ENCODE results near the gene DNM3.

Gene DNM3

DNA sequence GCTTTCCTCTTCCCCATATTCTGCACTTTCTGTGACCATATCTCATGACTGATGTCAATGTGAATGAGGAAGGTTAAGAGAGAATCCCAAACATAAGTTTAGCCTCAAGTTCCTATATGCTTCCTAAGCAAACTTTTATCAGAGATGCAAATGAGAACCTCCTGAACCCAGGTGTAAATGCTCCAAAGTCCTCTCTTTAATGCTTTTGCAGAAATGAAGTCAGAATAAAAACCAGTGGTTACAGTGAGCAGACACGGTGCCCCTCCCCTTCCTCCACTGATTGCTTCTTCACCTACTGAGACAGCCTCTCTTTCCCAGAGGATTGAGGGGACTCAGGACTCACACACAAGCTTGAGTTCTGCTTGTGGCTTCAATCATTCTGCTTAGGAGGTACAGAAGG is 614.2 kb downstream of the DNM3 start:
- DNase-seq (ENCODE audit: low read depth): no peak
- TF ChIP-seq CTCF (conservative IDR thresholded peaks at IDR 0.05; ENCODE audit: low read depth, low read length): no peak
- no peak overlapping the region for H3K4me3 ChIP-seq (ENCODE audit: low read depth, low read length)

GRCh38 chr1:172456344-172456769 is 615.1 kb downstream of the DNM3 start:
- no peak for DNase-seq (ENCODE audit: low read depth)
- TF ChIP-seq CTCF (conservative IDR thresholded peaks at IDR 0.05; ENCODE audit: low read depth, low read length): no peak

GRCh38 chr1:172457479-172458130 is 616.3 kb downstream of the DNM3 start:
- no peak for TF ChIP-seq CTCF (conservative IDR thresholded peaks at IDR 0.05; ENCODE audit: low read depth, low read length)
- DNase-seq (ENCODE audit: low read depth): no peak
- H3K4me3 ChIP-seq (ENCODE audit: low read depth, low read length): no peak overlapping the region

More at GRCh38 chr1:172456344-172456769, 615.1 kb downstream of the DNM3 start:
- no peak overlapping the region for H3K4me3 ChIP-seq (ENCODE audit: low read depth, low read length)

DNA sequence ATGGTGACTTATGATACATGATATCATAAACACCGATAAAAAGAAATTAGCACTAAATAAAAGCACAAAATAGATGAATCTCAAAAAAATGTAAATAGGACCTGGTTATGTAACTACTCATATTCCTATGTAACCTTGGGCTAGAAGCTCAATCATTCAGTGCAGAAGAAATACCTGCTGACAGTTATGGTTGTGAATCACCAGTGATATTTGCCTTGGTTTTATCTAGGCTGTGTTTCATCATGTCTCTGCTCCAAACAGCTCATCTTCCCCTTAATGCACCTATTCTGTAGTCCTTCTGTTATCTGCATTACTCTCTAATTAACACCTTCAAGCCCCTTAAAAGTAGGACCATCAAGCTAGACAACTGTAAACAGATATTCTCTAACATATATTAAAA is 618.9 kb downstream of the DNM3 start:
- no peak for TF ChIP-seq CTCF (conservative IDR thresholded peaks at IDR 0.05; ENCODE audit: low read depth, low read length)
- H3K4me3 ChIP-seq (ENCODE audit: low read depth, low read length): no peak overlapping the region
- peak; percentile 8 for DNase-seq (ENCODE audit: low read depth)

- H3K4me3 ChIP-seq (ENCODE audit: low read depth, low read length): no peak overlapping the region
- DNase-seq (ENCODE audit: low read depth): no peak
- TF ChIP-seq CTCF (conservative IDR thresholded peaks at IDR 0.05; ENCODE audit: low read depth, low read length): no peak
Measured at GRCh38 chr1:172460887-172461315, 619.6 kb downstream of the DNM3 start.

Data from choroid plexus epithelial cell (primary cell).